Measurements from ENCODE around the gene BAZ1B. TPM values are rescaled to one million over a fixed set of nuclear protein-coding genes. Genes with fewer than 3 reads are reported as not detected.

The BAZ1B gene
- total RNA-seq, 1 experiment from 2014 or later: 66.3 TPM

DNA sequence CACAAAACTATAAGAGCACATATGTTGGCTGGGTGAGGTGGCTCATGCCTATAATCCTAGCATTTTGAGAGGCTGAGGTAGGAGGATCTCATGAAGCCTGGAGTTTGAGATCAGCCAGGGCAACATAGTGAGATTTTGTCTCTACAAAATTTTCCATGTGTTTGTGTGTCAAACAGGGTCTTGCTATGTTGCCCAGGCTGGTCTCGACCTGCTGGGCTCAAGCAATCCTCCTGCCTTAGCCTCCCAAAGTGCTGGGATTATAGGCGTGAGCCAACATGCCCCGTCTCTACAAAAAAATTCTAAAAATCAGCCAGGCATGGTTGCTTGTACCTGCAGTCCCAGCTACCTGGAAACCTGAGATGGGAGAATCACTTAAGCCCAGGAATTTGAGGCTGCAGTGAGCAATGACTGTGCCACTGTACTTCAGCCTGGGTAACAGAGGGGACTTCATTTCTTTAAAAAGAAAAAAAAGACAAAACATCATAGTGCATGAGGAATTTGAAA is 60.3 kb downstream of the BAZ1B start:
- Mint-ChIP-seq H3K4me1 (no peaks in the 10 kb centered on the region), H3K27ac (no peak overlapping the region), H3K9me3 (no peaks in the 10 kb centered on the region), H3K27me3 (ENCODE audit: low read depth) (no peaks in the 10 kb centered on the region), H3K4me3 (no peak overlapping the region), H3K36me3 (peaks cover 95% of the 10 kb centered on the region)
- DNase-seq (ENCODE audit: low spot score) (no peak), ATAC-seq (no peak)
- TF ChIP-seq ZNF121 (CRISPR knock-in tag; IDR thresholded peaks at IDR 0.05) (peak; percentile 89), SOX15 (CRISPR knock-in tag; IDR thresholded peaks at IDR 0.05) (no peak)
- ChIA-PET POLR2A (no interaction called here), CTCF (no interaction called here)

DNA sequence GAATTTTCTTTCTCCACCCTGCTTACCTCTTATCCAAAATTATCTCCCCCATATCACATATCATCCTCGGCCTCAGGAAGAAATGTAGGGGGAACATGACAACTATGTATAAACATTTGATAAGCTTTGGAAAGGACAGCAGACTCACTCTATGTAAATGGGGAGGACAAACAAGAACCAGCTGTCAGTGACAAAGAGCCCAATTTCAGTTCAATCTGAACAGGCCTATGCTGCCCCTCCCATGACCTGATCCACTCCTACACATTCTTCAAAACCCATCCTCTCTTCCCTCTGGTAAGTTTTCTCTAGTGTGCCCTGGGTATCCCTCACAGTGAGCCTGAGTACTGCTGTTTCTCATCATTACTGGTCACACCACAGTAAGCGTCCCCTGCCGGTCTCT is 67.7 kb downstream of the BAZ1B start:
- peak overlapping the region; percentile 47; the same call in 1 of the 2 replicates for H3K27ac Mint-ChIP-seq
- ATAC-seq: no peak
- no peaks in the 10 kb centered on the region for H3K4me1 Mint-ChIP-seq
- POLR2A ChIA-PET: no interaction called here
- DNase-seq (ENCODE audit: low spot score): no peak
- TF ChIP-seq, protein P1, sequence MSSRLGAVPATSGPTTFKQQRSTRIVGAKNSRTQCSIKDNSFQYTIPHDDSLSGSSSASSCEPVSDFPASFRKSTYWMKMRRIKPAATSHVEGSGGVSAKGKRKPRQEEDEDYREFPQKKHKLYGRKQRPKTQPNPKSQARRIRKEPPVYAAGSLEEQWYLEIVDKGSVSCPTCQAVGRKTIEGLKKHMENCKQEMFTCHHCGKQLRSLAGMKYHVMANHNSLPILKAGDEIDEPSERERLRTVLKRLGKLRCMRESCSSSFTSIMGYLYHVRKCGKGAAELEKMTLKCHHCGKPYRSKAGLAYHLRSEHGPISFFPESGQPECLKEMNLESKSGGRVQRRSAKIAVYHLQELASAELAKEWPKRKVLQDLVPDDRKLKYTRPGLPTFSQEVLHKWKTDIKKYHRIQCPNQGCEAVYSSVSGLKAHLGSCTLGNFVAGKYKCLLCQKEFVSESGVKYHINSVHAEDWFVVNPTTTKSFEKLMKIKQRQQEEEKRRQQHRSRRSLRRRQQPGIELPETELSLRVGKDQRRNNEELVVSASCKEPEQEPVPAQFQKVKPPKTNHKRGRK (CRISPR knock-in tag; IDR thresholded peaks at IDR 0.05; ENCODE audit: borderline replicate concordance): no peak
- no peak for TF ChIP-seq FOXK1 (CRISPR knock-in tag; IDR thresholded peaks at IDR 0.05)
- TF ChIP-seq ETV6 (CRISPR knock-in tag; IDR thresholded peaks at IDR 0.05): no peak
- no peak for TF ChIP-seq NR3C1 (CRISPR knock-in tag; conservative IDR thresholded peaks at IDR 0.05; ENCODE audit: low read depth)
- TF ChIP-seq, protein P2, sequence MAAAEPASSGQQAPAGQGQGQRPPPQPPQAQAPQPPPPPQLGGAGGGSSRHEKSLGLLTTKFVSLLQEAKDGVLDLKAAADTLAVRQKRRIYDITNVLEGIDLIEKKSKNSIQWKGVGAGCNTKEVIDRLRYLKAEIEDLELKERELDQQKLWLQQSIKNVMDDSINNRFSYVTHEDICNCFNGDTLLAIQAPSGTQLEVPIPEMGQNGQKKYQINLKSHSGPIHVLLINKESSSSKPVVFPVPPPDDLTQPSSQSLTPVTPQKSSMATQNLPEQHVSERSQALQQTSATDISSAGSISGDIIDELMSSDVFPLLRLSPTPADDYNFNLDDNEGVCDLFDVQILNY (CRISPR knock-in tag; IDR thresholded peaks at IDR 0.05): no peak
- TF ChIP-seq NR2C2 (CRISPR knock-in tag; IDR thresholded peaks at IDR 0.05): no peak
- no peak for TF ChIP-seq HMGA2 (CRISPR knock-in tag; IDR thresholded peaks at IDR 0.05)
- no peak for TF ChIP-seq OVOL2 (CRISPR knock-in tag; IDR thresholded peaks at IDR 0.05; ENCODE audit: borderline replicate concordance)
- TF ChIP-seq FOXJ3 (CRISPR knock-in tag; IDR thresholded peaks at IDR 0.05; ENCODE audit: borderline replicate concordance): no peak
- no peak for TF ChIP-seq GTF2I (CRISPR knock-in tag; conservative IDR thresholded peaks at IDR 0.05)
- TF ChIP-seq ESRRA (CRISPR knock-in tag; IDR thresholded peaks at IDR 0.05; ENCODE audit: borderline replicate concordance): no peak
- no peak for TF ChIP-seq TEAD1 (CRISPR knock-in tag; IDR thresholded peaks at IDR 0.05)
- TF ChIP-seq CREM (CRISPR knock-in tag; IDR thresholded peaks at IDR 0.05): no peak
- TF ChIP-seq, protein P3, sequence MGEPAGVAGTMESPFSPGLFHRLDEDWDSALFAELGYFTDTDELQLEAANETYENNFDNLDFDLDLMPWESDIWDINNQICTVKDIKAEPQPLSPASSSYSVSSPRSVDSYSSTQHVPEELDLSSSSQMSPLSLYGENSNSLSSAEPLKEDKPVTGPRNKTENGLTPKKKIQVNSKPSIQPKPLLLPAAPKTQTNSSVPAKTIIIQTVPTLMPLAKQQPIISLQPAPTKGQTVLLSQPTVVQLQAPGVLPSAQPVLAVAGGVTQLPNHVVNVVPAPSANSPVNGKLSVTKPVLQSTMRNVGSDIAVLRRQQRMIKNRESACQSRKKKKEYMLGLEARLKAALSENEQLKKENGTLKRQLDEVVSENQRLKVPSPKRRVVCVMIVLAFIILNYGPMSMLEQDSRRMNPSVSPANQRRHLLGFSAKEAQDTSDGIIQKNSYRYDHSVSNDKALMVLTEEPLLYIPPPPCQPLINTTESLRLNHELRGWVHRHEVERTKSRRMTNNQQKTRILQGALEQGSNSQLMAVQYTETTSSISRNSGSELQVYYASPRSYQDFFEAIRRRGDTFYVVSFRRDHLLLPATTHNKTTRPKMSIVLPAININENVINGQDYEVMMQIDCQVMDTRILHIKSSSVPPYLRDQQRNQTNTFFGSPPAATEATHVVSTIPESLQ (CRISPR knock-in tag; IDR thresholded peaks at IDR 0.05): no peak
- TF ChIP-seq KAT7 (CRISPR knock-in tag; IDR thresholded peaks at IDR 0.05; ENCODE audit: borderline replicate concordance): no peak
- no peak for TF ChIP-seq SOX15 (CRISPR knock-in tag; IDR thresholded peaks at IDR 0.05)
- TF ChIP-seq CREB1 (CRISPR knock-in tag; IDR thresholded peaks at IDR 0.05): no peak
- no peak for TF ChIP-seq ZNF671 (CRISPR knock-in tag; IDR thresholded peaks at IDR 0.05)
- TF ChIP-seq, protein P4, sequence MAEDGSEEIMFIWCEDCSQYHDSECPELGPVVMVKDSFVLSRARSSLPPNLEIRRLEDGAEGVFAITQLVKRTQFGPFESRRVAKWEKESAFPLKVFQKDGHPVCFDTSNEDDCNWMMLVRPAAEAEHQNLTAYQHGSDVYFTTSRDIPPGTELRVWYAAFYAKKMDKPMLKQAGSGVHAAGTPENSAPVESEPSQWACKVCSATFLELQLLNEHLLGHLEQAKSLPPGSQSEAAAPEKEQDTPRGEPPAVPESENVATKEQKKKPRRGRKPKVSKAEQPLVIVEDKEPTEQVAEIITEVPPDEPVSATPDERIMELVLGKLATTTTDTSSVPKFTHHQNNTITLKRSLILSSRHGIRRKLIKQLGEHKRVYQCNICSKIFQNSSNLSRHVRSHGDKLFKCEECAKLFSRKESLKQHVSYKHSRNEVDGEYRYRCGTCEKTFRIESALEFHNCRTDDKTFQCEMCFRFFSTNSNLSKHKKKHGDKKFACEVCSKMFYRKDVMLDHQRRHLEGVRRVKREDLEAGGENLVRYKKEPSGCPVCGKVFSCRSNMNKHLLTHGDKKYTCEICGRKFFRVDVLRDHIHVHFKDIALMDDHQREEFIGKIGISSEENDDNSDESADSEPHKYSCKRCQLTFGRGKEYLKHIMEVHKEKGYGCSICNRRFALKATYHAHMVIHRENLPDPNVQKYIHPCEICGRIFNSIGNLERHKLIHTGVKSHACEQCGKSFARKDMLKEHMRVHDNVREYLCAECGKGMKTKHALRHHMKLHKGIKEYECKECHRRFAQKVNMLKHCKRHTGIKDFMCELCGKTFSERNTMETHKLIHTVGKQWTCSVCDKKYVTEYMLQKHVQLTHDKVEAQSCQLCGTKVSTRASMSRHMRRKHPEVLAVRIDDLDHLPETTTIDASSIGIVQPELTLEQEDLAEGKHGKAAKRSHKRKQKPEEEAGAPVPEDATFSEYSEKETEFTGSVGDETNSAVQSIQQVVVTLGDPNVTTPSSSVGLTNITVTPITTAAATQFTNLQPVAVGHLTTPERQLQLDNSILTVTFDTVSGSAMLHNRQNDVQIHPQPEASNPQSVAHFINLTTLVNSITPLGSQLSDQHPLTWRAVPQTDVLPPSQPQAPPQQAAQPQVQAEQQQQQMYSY (CRISPR knock-in tag; IDR thresholded peaks at IDR 0.05): no peak
- no peaks in the 10 kb centered on the region for H3K9me3 Mint-ChIP-seq
- CTCF ChIA-PET: no interaction called here
- no peaks in the 10 kb centered on the region for H3K27me3 Mint-ChIP-seq (ENCODE audit: low read depth)
- peaks cover 71% of the 10 kb centered on the region for H3K36me3 Mint-ChIP-seq
- no peak overlapping the region for H3K4me3 Mint-ChIP-seq

Data from WTC11 (cell line).